Ishikawa (cell line): ENCODE measurements around the gene BFSP2.
A peak's percentile ranks its signal among the peaks of the same experiment; 100 is the strongest.

Source experiments
- CEBPB ChIP-seq: IDR thresholded peaks from 2 replicates; pipeline ENCODE4 v1.6.1; 2012
- CREB1 ChIP-seq: IDR thresholded peaks from 2 replicates; pipeline ENCODE4 v1.6.1; 2012; ENCODE audit warnings: low read depth
- EGR1 ChIP-seq: IDR thresholded peaks from 2 replicates; pipeline ENCODE4 v1.6.1; 2012
- EP300 ChIP-seq: IDR thresholded peaks from 2 replicates; pipeline ENCODE4 v1.6.1; 2012; ENCODE audit warnings: borderline replicate concordance
- FOXM1 ChIP-seq: IDR thresholded peaks from 2 replicates; pipeline ENCODE4 v1.6.1; 2012; ENCODE audit warnings: low read depth, borderline replicate concordance
- MAX ChIP-seq: IDR thresholded peaks from 2 replicates; pipeline ENCODE4 v1.6.1; 2012
- NFIC ChIP-seq: IDR thresholded peaks from 2 replicates; pipeline ENCODE4 v1.6.1; 2012
- RAD21 ChIP-seq: IDR thresholded peaks from 2 replicates; pipeline ENCODE4 v1.6.1; 2012; ENCODE audit warnings: low read depth
- REST ChIP-seq: IDR thresholded peaks from 2 replicates; pipeline ENCODE4 v1.6.1; 2012; ENCODE audit warnings: low read depth, mild to moderate bottlenecking
- TAF1 ChIP-seq: IDR thresholded peaks from 2 replicates; pipeline ENCODE4 v1.6.1; 2012; ENCODE audit warnings: low read depth, mild to moderate bottlenecking
- TCF12 ChIP-seq: IDR thresholded peaks from 2 replicates; pipeline ENCODE4 v1.6.1; 2012; ENCODE audit warnings: low read depth
- TEAD4 ChIP-seq: IDR thresholded peaks from 2 replicates; pipeline ENCODE4 v1.6.1; 2012
- USF1 ChIP-seq: IDR thresholded peaks from 2 replicates; pipeline ENCODE4 v1.6.1; 2012
- YY1 ChIP-seq: IDR thresholded peaks from 2 replicates; pipeline ENCODE4 v1.6.1; 2012; ENCODE audit warnings: low read depth
- ZBTB7A ChIP-seq: IDR thresholded peaks from 2 replicates; pipeline ENCODE4 v1.6.1; 2012; ENCODE audit warnings: low read depth

The BFSP2 gene

GRCh38 chr3:133474817-133475216, 75.0 kb downstream of the BFSP2 start:
- TF ChIP-seq TAF1 (no peak), MAX (no peak), TEAD4 (no peak), CREB1 (no peak), EGR1 (no peak)

- TF ChIP-seq EGR1 (no peak), REST (no peak), USF1 (no peak), CREB1 (no peak), TCF12 (no peak), TAF1 (no peak)
Measured at GRCh38 chr3:133475245-133476010, 75.6 kb downstream of the BFSP2 start.

GRCh38 chr3:133476971-133477375, 77.1 kb downstream of the BFSP2 start:
- no peak for TF ChIP-seq ZBTB7A
- 0 out of 2 replicates have a peak, but pooled peaks have one; percentile 28 for TF ChIP-seq TEAD4
- no peak for TF ChIP-seq RAD21
- peak; percentile 73 for TF ChIP-seq TCF12
- TF ChIP-seq NFIC: peak; percentile 58
- peak; percentile 54; the same call in 1 of the 2 replicates for TF ChIP-seq EP300

- TF ChIP-seq MAX (no peak), ZBTB7A (no peak), NFIC (no peak), TEAD4 (no peak), USF1 (no peak), YY1 (no peak), CREB1 (no peak), RAD21 (no peak), REST (no peak), TCF12 (no peak), EGR1 (no peak), FOXM1 (no peak), CEBPB (no peak), EP300 (no peak), TAF1 (no peak)
Measured at GRCh38 chr3:133477487-133477886, 77.6 kb downstream of the BFSP2 start.

- TF ChIP-seq USF1 (no peak), NFIC (peak; percentile 68; the same call in 1 of the 2 replicates), YY1 (no peak), TAF1 (no peak), EP300 (peak; percentile 85), TCF12 (peak; percentile 77), TEAD4 (peak; percentile 70; the same call in 1 of the 2 replicates), CEBPB (no peak), REST (no peak)
Measured at GRCh38 chr3:133478624-133479023, 78.8 kb downstream of the BFSP2 start.
